MM.1S (cell line): Measurements from ENCODE around the gene STK10.

ENCODE experiments used
- EZH2 ChIP-seq: fragments of 300-600 bp; sonication (generic); optimal IDR thresholded peaks from 2 replicates; pipeline ENCODE3; 2017; ENCODE audit warnings: low read depth, mild to moderate bottlenecking, antibody characterized with exemption, low read length, mixed read lengths
- TF ChIP-seq, protein P1 (sequence below): fragments of 300-600 bp; sonication (generic); IDR thresholded peaks from 2 replicates; pipeline ENCODE4 v1.5.1; 2016; ENCODE audit warnings: antibody characterized with exemption, low read length, mixed read lengths

DNA sequence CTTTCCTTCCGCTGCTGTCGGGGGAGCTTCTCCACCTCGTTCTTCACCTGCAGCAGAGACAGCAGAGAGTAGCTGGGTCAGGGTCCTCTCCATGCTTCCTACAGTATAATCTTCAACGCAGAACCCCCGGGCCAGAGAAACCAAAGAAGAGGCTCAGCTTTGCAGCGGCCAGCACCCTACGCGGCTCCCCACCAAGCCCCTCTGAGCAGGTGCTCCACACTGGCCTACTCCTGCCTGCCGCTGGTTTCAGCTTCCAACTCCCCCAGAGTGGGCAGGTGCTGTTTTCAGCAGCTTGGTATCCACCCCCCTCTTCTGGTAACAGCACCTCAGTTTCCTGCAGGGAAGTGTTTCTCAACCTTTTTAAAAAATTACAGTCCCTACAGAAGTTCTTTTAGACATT lies 123.3 kb downstream of the STK10 start:
- TF ChIP-seq, protein P1, sequence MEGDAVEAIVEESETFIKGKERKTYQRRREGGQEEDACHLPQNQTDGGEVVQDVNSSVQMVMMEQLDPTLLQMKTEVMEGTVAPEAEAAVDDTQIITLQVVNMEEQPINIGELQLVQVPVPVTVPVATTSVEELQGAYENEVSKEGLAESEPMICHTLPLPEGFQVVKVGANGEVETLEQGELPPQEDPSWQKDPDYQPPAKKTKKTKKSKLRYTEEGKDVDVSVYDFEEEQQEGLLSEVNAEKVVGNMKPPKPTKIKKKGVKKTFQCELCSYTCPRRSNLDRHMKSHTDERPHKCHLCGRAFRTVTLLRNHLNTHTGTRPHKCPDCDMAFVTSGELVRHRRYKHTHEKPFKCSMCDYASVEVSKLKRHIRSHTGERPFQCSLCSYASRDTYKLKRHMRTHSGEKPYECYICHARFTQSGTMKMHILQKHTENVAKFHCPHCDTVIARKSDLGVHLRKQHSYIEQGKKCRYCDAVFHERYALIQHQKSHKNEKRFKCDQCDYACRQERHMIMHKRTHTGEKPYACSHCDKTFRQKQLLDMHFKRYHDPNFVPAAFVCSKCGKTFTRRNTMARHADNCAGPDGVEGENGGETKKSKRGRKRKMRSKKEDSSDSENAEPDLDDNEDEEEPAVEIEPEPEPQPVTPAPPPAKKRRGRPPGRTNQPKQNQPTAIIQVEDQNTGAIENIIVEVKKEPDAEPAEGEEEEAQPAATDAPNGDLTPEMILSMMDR: no peak
- no peak for TF ChIP-seq EZH2
